Measurements from ENCODE around the gene SCIMP. TPM values are rescaled to one million over a fixed set of nuclear protein-coding genes. Genes with fewer than 3 reads are reported as not detected.
A peak's percentile ranks its signal among the peaks of the same experiment; 100 is the strongest.

The SCIMP gene
- total RNA-seq, 3 donors from 2014 or later = 1.1 to 3.0 (median 2.8) TPM

- no peaks in the 10 kb centered on the region for H3K36me3 ChIP-seq (ENCODE audit: low read depth)
- TF ChIP-seq CTCF (IDR thresholded peaks at IDR 0.05) = no peak
- intact Hi-C loops (cut with DNase I, micrococcal nuclease) = no loop called here
- no peaks in the 10 kb centered on the region for H3K4me1 ChIP-seq (ENCODE audit: low read depth)
- ATAC-seq (no peak), DNase-seq (no peak)
- no peak overlapping the region for H3K4me3 ChIP-seq
- no peaks in the 10 kb centered on the region for H3K9me3 ChIP-seq
Observed at GRCh38 chr17:5260542-5260941, 25.9 kb upstream of the SCIMP start.

GRCh38 chr17:5257124-5257523, 22.5 kb upstream of the SCIMP start:
- no peak for DNase-seq
- no peaks in the 10 kb centered on the region for H3K36me3 ChIP-seq (ENCODE audit: low read depth)
- H3K9me3 ChIP-seq = no peaks in the 10 kb centered on the region
- no peak for ATAC-seq
- intact Hi-C loops (cut with DNase I, micrococcal nuclease) = no loop called here
- no peaks in the 10 kb centered on the region for H3K4me1 ChIP-seq (ENCODE audit: low read depth)
- no peak overlapping the region for H3K4me3 ChIP-seq
- TF ChIP-seq CTCF (IDR thresholded peaks at IDR 0.05) = no peak

GRCh38 chr17:5254903-5255521, 20.4 kb upstream of the SCIMP start:
- no peaks in the 10 kb centered on the region for H3K4me1 ChIP-seq (ENCODE audit: low read depth)
- intact Hi-C loops (cut with DNase I, micrococcal nuclease) = no loop called here
- ATAC-seq (peak; percentile 31), DNase-seq (no peak)
- no peak for TF ChIP-seq CTCF (IDR thresholded peaks at IDR 0.05)
- no peaks in the 10 kb centered on the region for H3K9me3 ChIP-seq
- H3K36me3 ChIP-seq (ENCODE audit: low read depth) = no peaks in the 10 kb centered on the region
- H3K4me3 ChIP-seq = no peak overlapping the region

GRCh38 chr17:5254414-5254813, 19.8 kb upstream of the SCIMP start:
- TF ChIP-seq CTCF (IDR thresholded peaks at IDR 0.05) = no peak
- Histone ChIP-seq H3K4me1 (ENCODE audit: low read depth) (no peaks in the 10 kb centered on the region), H3K36me3 (ENCODE audit: low read depth) (no peaks in the 10 kb centered on the region), H3K4me3 (no peak overlapping the region), H3K9me3 (no peaks in the 10 kb centered on the region)
- no peak for ATAC-seq
- no peak for DNase-seq
- intact Hi-C loops (cut with DNase I, micrococcal nuclease) = no loop called here

GRCh38 chr17:5249615-5250014, 15.0 kb upstream of the SCIMP start:
- TF ChIP-seq CTCF (IDR thresholded peaks at IDR 0.05) = peak; percentile 20
- intact Hi-C loops (cut with DNase I, micrococcal nuclease) = no loop called here
- H3K4me1 ChIP-seq (ENCODE audit: low read depth) = no peaks in the 10 kb centered on the region
- ATAC-seq (peak; percentile 92), DNase-seq (peak in 1 of 3 donors; percentile 78)
- no peaks in the 10 kb centered on the region for H3K9me3 ChIP-seq
- H3K36me3 ChIP-seq (ENCODE audit: low read depth) = no peaks in the 10 kb centered on the region
- no peak overlapping the region for H3K4me3 ChIP-seq

Data from mucosa of descending colon (tissue), 3 donors.